PC-9 (cell line): ENCODE data around the gene RAB1B.

ENCODE experiments used
- CTCF ChIP-seq: fragments of 200-600 bp; sonication (generic); conservative IDR thresholded peaks from 2 replicates; pipeline ENCODE4 v1.6.1; 2017; ENCODE audit warnings: mixed run types, antibody characterized with exemption, mild to moderate bottlenecking, moderate library complexity
- EZH2 ChIP-seq: fragments of 200-600 bp; sonication (generic); IDR thresholded peaks from 2 replicates; pipeline ENCODE4 v1.8.0; 2017; ENCODE audit warnings: antibody characterized with exemption, low read depth

GRCh38 chr11:66232769-66233168 is 35.7 kb upstream of the RAB1B start:
- TF ChIP-seq CTCF (no peak), EZH2 (no peak)
